Retina (tissue), 1 donor: Measurements from ENCODE around the gene CRYZL1.
"Not testable (repeated sequence)": the region's sequence is repeated elsewhere in the genome, so short reads cannot be mapped to it uniquely, and the experiment has no call there.

ENCODE experiments used
- DNase-seq: peaks from one replicate; pipeline ENCODE4 v3.0.0-alpha.2; 2016

Gene CRYZL1

GRCh38 chr21:33641352-33642026 lies at the start of gene CRYZL1:
CRYZL1 (minus strand) TSS chr21:33641741; CDS start chr21:33631551, 10,190 bp downstream.
- DNase-seq, result peak; percentile 99

- DNase-seq, result no peak
Measured at GRCh38 chr21:33690874-33691273, 49.3 kb upstream of the CRYZL1 start.

- DNase-seq, result no peak
Measured at GRCh38 chr21:33688353-33688752, 46.8 kb upstream of the CRYZL1 start.

GRCh38 chr21:33687634-33688033 lies 46.1 kb upstream of the CRYZL1 start:
- DNase-seq, result no peak

GRCh38 chr21:33686386-33686785 lies 44.8 kb upstream of the CRYZL1 start:
- no peak for DNase-seq

GRCh38 chr21:33685613-33686197 lies 44.2 kb upstream of the CRYZL1 start:
- DNase-seq, result no peak

- no peak for DNase-seq
Measured at GRCh38 chr21:33684923-33685560, 43.5 kb upstream of the CRYZL1 start.

GRCh38 chr21:33684068-33684467 lies 42.5 kb upstream of the CRYZL1 start:
- no peak for DNase-seq

- DNase-seq, result no peak
Measured at GRCh38 chr21:33682992-33683627, 41.6 kb upstream of the CRYZL1 start.

- no peak for DNase-seq
Measured at GRCh38 chr21:33680870-33681269, 39.3 kb upstream of the CRYZL1 start.

GRCh38 chr21:33677450-33677849 lies 35.9 kb upstream of the CRYZL1 start:
- DNase-seq, result no peak

- DNase-seq, result not testable (repeated sequence)
Measured at GRCh38 chr21:33676666-33677065, 35.1 kb upstream of the CRYZL1 start.

- DNase-seq, result no peak
Measured at GRCh38 chr21:33674226-33674625, 32.7 kb upstream of the CRYZL1 start.

- DNase-seq, result no peak
Measured at GRCh38 chr21:33673473-33673872, 31.9 kb upstream of the CRYZL1 start.

GRCh38 chr21:33670076-33670978 lies 28.8 kb upstream of the CRYZL1 start:
- no peak for DNase-seq

GRCh38 chr21:33668620-33669019 lies 27.1 kb upstream of the CRYZL1 start:
- DNase-seq, result no peak

GRCh38 chr21:33668180-33668579 lies 26.6 kb upstream of the CRYZL1 start:
- DNase-seq, result no peak

GRCh38 chr21:33667636-33668035 lies 26.1 kb upstream of the CRYZL1 start:
- no peak for DNase-seq

GRCh38 chr21:33666153-33666552 lies 24.6 kb upstream of the CRYZL1 start:
- no peak for DNase-seq

GRCh38 chr21:33664135-33664534 lies 22.6 kb upstream of the CRYZL1 start:
- no peak for DNase-seq

- no peak for DNase-seq
Measured at GRCh38 chr21:33663241-33663640, 21.7 kb upstream of the CRYZL1 start.

- no peak for DNase-seq
Measured at GRCh38 chr21:33662046-33662445, 20.5 kb upstream of the CRYZL1 start.

GRCh38 chr21:33661146-33661545 lies 19.6 kb upstream of the CRYZL1 start:
- no peak for DNase-seq
